ENCODE results near the gene ATP8A2.

- no peak for TF ChIP-seq GATA1 (IDR thresholded peaks at IDR 0.05; ENCODE audit: low read depth, low read length)
- TF ChIP-seq POLR2A (IDR thresholded peaks at IDR 0.05; ENCODE audit: low read length) = no peak
Measured at GRCh38 chr13:26012995-26013394, 641.2 kb downstream of the ATP8A2 start.
